ENCODE data around the gene EMID1. TPM values are rescaled to one million over a fixed set of nuclear protein-coding genes. Genes with fewer than 3 reads are reported as not detected.
"Not testable (repeated sequence)": the region's sequence is repeated elsewhere in the genome, so short reads cannot be mapped to it uniquely, and the experiment has no call there.

EMID1 gene
- total and polyA plus RNA-seq, 8 donors: 6.2 to 16.8 (median 10.0) TPM

GRCh38 chr22:29216011-29216872 is 10.5 kb downstream of the EMID1 start:
- no peak for ATAC-seq
- H3K36me3 ChIP-seq: no peaks in the 10 kb centered on the region
- H3K4me1 ChIP-seq: peaks cover 7 to 23% (median 15%) of the 10 kb centered on the region in 3 donors
- H3K4me3 ChIP-seq: no peak overlapping the region
- TF ChIP-seq CTCF (IDR thresholded peaks at IDR 0.05): no peak
- no peak for FAIRE-seq
- 85 to 87% methylated on average over 14 of the region's 14 CpGs for WGBS, 2 donors
- H3K9me3 ChIP-seq: no peaks in the 10 kb centered on the region
- H3K27ac ChIP-seq: peak overlapping the region in 3 of 4 donors; percentile 51 to 69 (median 52)
- DNase-seq: no peak
- intact Hi-C loops (cut with DNase I): no loop called here
- H3K27me3 ChIP-seq: no peaks in the 10 kb centered on the region

DNA sequence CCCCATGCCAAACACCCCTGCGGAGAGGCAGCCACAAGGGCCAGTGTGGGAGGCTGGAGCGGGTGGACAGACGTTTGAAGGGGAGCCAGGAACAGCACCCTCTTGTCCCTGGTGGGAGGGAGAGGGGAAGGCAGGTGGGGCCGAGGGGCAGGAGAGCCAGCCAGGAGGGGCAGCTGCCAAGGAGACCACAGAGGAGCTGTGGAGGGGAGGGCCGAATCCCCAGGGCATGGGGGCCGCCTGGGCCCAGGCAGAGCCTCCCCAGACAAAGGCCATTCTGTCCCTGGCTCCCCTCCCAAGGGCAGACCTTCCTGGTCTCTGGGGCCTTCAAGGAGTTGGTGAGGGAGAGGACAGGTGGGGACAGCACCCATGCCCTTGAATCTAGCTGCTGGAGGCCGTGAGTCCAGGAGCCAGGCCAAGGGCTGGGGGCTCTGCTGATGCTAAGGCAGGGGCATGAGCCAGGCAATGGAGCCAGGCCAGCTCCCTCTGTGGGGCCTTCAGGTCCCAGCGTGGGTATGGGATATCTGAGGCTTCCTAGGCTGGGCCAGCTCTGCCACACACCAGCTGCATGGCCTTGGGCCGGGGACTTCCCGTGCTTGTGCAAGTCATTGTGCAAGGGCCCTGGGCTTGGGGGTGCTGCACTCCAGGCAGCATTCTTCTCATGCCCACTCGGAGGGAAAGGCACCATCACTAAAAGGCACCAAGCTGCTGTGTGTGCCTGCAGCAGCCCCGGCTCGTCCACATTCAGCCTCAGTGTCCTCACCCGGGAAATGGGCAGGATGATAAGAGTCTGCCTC is 11.4 kb downstream of the EMID1 start:
- intact Hi-C loops (cut with DNase I): no loop called here
- no peaks in the 10 kb centered on the region for H3K27me3 ChIP-seq
- no peaks in the 10 kb centered on the region for H3K36me3 ChIP-seq
- no peak for TF ChIP-seq CTCF (IDR thresholded peaks at IDR 0.05)
- H3K27ac ChIP-seq: peak overlapping the region; percentile 13 to 69 (median 52)
- peak; percentile 68 to 90 (median 78) for DNase-seq
- ATAC-seq: peak; percentile 76 to 89 (median 86)
- H3K4me1 ChIP-seq: peaks cover 7 to 23% (median 15%) of the 10 kb centered on the region in 3 donors
- 43 to 51% methylated on average over 13 to 14 of the region's 14 CpGs for WGBS, 2 donors
- no peak for FAIRE-seq
- H3K4me3 ChIP-seq: no peak overlapping the region
- H3K9me3 ChIP-seq: no peaks in the 10 kb centered on the region

GRCh38 chr22:29217827-29218757 is 12.4 kb downstream of the EMID1 start:
- FAIRE-seq (no peak), DNase-seq (peak in 1 of 6 donors; percentile 40), ATAC-seq (no peak)
- Histone ChIP-seq H3K9me3 (no peaks in the 10 kb centered on the region), H3K4me3 (no peak overlapping the region), H3K4me1 (peaks cover 7 to 23% (median 15%) of the 10 kb centered on the region in 3 donors), H3K27ac (no peak overlapping the region), H3K36me3 (no peaks in the 10 kb centered on the region), H3K27me3 (no peaks in the 10 kb centered on the region)
- intact Hi-C loops (cut with DNase I): no loop called here
- WGBS, 2 donors: 79 to 82% methylated on average over 13 of the region's 13 CpGs
- TF ChIP-seq CTCF (IDR thresholded peaks at IDR 0.05): no peak

DNA sequence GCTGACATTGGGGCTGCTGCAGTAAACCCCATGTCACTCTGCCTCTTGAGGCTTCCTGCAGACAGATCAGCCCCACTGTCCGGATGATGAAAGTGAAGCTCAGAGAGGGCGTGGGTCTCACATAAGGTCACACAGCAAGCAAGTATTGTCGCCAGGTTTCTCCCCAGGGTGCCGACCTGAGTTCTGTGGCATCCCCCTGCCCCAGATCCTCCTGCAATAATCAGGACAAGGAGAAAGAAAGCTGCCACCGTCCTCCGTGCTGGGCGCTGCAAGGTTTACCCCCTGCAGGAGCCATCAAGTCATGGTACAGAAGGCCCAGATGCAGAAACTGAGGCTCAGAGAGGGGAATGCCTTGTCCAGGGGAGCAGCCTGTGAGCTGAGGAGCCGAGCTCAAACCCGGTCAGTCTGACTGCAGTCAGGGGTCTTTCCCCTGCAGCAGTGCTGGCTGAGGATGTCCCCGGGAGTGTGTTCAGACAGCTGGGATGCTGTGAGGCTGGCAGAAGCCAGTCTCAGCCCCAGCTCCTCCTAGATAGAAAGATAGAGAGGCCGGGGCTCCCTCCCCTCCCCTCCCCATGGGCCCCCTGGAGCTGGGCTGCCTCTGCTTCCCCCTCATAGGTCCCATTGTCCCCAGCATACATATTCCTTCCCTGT is 13.2 kb downstream of the EMID1 start:
- 94% methylated on average over 10 to 11 of the region's 11 CpGs for WGBS, 2 donors
- no peak for TF ChIP-seq CTCF (IDR thresholded peaks at IDR 0.05)
- Histone ChIP-seq H3K9me3 (no peaks in the 10 kb centered on the region), H3K27me3 (no peaks in the 10 kb centered on the region), H3K4me1 (peaks cover 7 to 23% (median 15%) of the 10 kb centered on the region in 3 donors), H3K27ac (no peak overlapping the region), H3K4me3 (no peak overlapping the region), H3K36me3 (no peaks in the 10 kb centered on the region)
- FAIRE-seq: no peak
- intact Hi-C loops (cut with DNase I): no loop called here
- ATAC-seq: no peak
- DNase-seq: no peak

GRCh38 chr22:29219409-29219782 is 13.7 kb downstream of the EMID1 start:
- H3K27ac ChIP-seq; ATAC-seq; DNase-seq; intact Hi-C loops (cut with DNase I); H3K36me3 ChIP-seq; H3K9me3 ChIP-seq; H3K27me3 ChIP-seq; FAIRE-seq; H3K4me3 ChIP-seq: not testable (repeated sequence)
- 70 to 78% methylated on average over 2 of the region's 2 CpGs for WGBS, 2 donors
- H3K4me1 ChIP-seq: peaks cover 7 to 23% (median 15%) of the 10 kb centered on the region in 3 donors
